ENCODE data around the gene IFIT5.

DNA sequence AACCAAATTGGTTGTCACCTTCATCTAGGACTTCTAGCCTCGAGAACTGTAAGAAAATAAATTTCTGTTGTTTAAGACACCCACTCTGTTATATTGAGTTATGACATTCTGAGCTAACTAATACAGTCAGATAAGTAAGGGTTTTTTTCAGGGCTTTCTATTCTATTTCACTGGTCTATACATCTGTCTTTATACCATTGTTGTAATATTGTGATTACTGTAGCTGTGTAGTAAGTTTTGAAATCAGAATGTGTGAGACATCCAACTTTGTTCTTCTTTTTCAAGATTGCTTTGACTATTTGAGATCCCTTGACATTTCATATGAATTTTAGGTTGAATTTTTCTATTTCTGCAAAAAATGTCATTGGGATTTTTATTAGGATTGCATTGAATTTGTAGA, 14.4 kb upstream of the IFIT5 start:
- TF ChIP-seq, protein P1, sequence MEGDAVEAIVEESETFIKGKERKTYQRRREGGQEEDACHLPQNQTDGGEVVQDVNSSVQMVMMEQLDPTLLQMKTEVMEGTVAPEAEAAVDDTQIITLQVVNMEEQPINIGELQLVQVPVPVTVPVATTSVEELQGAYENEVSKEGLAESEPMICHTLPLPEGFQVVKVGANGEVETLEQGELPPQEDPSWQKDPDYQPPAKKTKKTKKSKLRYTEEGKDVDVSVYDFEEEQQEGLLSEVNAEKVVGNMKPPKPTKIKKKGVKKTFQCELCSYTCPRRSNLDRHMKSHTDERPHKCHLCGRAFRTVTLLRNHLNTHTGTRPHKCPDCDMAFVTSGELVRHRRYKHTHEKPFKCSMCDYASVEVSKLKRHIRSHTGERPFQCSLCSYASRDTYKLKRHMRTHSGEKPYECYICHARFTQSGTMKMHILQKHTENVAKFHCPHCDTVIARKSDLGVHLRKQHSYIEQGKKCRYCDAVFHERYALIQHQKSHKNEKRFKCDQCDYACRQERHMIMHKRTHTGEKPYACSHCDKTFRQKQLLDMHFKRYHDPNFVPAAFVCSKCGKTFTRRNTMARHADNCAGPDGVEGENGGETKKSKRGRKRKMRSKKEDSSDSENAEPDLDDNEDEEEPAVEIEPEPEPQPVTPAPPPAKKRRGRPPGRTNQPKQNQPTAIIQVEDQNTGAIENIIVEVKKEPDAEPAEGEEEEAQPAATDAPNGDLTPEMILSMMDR (optimal IDR thresholded peaks at IDR 0.05 in 1 of 3, IDR thresholded peaks at IDR 0.05 in 1 of 3, conservative IDR thresholded peaks at IDR 0.05 in 1 of 3; ENCODE audit: extremely low read depth in 1 of 3, insufficient read depth in 2 of 3, low read length in 3 of 3) = no peak
- no peak for TF ChIP-seq EZH2 (IDR thresholded peaks at IDR 0.05; ENCODE audit: low read length)
